ENCODE measurements around the gene STK25.

DNA sequence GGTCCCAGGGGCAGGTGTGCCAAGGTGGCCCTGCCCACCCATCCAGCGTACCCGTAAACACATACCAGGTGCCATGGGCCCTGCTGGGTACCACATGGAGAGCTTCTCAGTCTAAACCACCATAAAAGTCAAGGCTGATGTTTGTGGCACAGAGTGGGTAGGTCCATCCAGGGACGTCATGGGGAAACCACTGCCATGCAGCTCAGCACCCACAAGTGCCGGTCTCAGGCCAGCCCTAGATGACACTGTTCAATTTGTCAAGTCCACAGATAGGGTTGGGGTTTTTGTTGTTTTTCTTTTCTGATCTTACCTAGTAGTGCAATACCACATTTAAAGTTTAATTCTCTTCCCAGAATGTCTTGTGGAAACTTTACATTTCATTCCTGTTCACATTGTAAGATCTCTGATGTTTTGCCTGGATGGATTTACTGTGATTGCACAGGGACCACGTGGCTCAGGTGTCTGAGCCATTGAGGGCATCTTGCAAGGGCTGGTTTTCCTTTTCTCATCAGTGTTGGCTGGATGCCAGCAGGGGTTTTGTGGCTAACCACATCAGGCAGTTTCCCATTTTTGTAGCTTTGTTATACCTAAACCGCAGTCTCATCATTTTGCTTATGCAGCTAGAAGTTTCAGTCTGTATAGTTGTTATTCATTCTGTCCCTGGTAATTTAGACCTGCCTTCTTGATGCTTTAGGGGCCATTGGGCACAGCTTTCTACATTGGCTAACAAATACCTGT lies 64.7 kb downstream of the STK25 start:
- no peak for TF ChIP-seq EZH2 (IDR thresholded peaks at IDR 0.05; ENCODE audit: borderline replicate concordance, insufficient read depth, low read length, poor library complexity, severe bottlenecking)
- no peak for TF ChIP-seq RAD21 (conservative IDR thresholded peaks at IDR 0.05)
- TF ChIP-seq SMC3 (conservative IDR thresholded peaks at IDR 0.05; ENCODE audit: poor library complexity) = no peak
- no peak for TF ChIP-seq EP300 (conservative IDR thresholded peaks at IDR 0.05; ENCODE audit: poor library complexity, severe bottlenecking)
- TF ChIP-seq POLR2AphosphoS5 (IDR thresholded peaks at IDR 0.05) = no peak
- TF ChIP-seq, protein P1, sequence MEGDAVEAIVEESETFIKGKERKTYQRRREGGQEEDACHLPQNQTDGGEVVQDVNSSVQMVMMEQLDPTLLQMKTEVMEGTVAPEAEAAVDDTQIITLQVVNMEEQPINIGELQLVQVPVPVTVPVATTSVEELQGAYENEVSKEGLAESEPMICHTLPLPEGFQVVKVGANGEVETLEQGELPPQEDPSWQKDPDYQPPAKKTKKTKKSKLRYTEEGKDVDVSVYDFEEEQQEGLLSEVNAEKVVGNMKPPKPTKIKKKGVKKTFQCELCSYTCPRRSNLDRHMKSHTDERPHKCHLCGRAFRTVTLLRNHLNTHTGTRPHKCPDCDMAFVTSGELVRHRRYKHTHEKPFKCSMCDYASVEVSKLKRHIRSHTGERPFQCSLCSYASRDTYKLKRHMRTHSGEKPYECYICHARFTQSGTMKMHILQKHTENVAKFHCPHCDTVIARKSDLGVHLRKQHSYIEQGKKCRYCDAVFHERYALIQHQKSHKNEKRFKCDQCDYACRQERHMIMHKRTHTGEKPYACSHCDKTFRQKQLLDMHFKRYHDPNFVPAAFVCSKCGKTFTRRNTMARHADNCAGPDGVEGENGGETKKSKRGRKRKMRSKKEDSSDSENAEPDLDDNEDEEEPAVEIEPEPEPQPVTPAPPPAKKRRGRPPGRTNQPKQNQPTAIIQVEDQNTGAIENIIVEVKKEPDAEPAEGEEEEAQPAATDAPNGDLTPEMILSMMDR (IDR thresholded peaks at IDR 0.05; ENCODE audit: poor library complexity, severe bottlenecking) = no peak
- TF ChIP-seq, protein P2, sequence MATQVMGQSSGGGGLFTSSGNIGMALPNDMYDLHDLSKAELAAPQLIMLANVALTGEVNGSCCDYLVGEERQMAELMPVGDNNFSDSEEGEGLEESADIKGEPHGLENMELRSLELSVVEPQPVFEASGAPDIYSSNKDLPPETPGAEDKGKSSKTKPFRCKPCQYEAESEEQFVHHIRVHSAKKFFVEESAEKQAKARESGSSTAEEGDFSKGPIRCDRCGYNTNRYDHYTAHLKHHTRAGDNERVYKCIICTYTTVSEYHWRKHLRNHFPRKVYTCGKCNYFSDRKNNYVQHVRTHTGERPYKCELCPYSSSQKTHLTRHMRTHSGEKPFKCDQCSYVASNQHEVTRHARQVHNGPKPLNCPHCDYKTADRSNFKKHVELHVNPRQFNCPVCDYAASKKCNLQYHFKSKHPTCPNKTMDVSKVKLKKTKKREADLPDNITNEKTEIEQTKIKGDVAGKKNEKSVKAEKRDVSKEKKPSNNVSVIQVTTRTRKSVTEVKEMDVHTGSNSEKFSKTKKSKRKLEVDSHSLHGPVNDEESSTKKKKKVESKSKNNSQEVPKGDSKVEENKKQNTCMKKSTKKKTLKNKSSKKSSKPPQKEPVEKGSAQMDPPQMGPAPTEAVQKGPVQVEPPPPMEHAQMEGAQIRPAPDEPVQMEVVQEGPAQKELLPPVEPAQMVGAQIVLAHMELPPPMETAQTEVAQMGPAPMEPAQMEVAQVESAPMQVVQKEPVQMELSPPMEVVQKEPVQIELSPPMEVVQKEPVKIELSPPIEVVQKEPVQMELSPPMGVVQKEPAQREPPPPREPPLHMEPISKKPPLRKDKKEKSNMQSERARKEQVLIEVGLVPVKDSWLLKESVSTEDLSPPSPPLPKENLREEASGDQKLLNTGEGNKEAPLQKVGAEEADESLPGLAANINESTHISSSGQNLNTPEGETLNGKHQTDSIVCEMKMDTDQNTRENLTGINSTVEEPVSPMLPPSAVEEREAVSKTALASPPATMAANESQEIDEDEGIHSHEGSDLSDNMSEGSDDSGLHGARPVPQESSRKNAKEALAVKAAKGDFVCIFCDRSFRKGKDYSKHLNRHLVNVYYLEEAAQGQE (IDR thresholded peaks at IDR 0.05; ENCODE audit: borderline replicate concordance) = no peak
- TF ChIP-seq TAF1 (IDR thresholded peaks at IDR 0.05; ENCODE audit: low read depth) = no peak
